Ishikawa (cell line): ENCODE data around the gene SLC26A8.

Experiments used
- CEBPB ChIP-seq: IDR thresholded peaks from 2 replicates; pipeline ENCODE4 v1.6.1; 2012
- CREB1 ChIP-seq: IDR thresholded peaks from 2 replicates; pipeline ENCODE4 v1.6.1; 2012; ENCODE audit warnings: low read depth
- EGR1 ChIP-seq: IDR thresholded peaks from 2 replicates; pipeline ENCODE4 v1.6.1; 2012
- EP300 ChIP-seq: IDR thresholded peaks from 2 replicates; pipeline ENCODE4 v1.6.1; 2012; ENCODE audit warnings: borderline replicate concordance
- FOXM1 ChIP-seq: IDR thresholded peaks from 2 replicates; pipeline ENCODE4 v1.6.1; 2012; ENCODE audit warnings: low read depth, borderline replicate concordance
- MAX ChIP-seq: IDR thresholded peaks from 2 replicates; pipeline ENCODE4 v1.6.1; 2012
- NFIC ChIP-seq: IDR thresholded peaks from 2 replicates; pipeline ENCODE4 v1.6.1; 2012
- RAD21 ChIP-seq: IDR thresholded peaks from 2 replicates; pipeline ENCODE4 v1.6.1; 2012; ENCODE audit warnings: low read depth
- REST ChIP-seq: IDR thresholded peaks from 2 replicates; pipeline ENCODE4 v1.6.1; 2012; ENCODE audit warnings: low read depth, mild to moderate bottlenecking
- TAF1 ChIP-seq: IDR thresholded peaks from 2 replicates; pipeline ENCODE4 v1.6.1; 2012; ENCODE audit warnings: low read depth, mild to moderate bottlenecking
- TCF12 ChIP-seq: IDR thresholded peaks from 2 replicates; pipeline ENCODE4 v1.6.1; 2012; ENCODE audit warnings: low read depth
- TEAD4 ChIP-seq: IDR thresholded peaks from 2 replicates; pipeline ENCODE4 v1.6.1; 2012
- USF1 ChIP-seq: IDR thresholded peaks from 2 replicates; pipeline ENCODE4 v1.6.1; 2012
- YY1 ChIP-seq: IDR thresholded peaks from 2 replicates; pipeline ENCODE4 v1.6.1; 2012; ENCODE audit warnings: low read depth
- ZBTB7A ChIP-seq: IDR thresholded peaks from 2 replicates; pipeline ENCODE4 v1.6.1; 2012; ENCODE audit warnings: low read depth

The SLC26A8 gene

GRCh38 chr6:35968821-35969220 lies 55.6 kb downstream of the SLC26A8 start:
- no peak for TF ChIP-seq FOXM1
- TF ChIP-seq MAX = no peak
- no peak for TF ChIP-seq TEAD4
- TF ChIP-seq USF1 = no peak
- TF ChIP-seq CEBPB = no peak
- no peak for TF ChIP-seq YY1
- TF ChIP-seq NFIC = no peak
- TF ChIP-seq TAF1 = no peak
- TF ChIP-seq EP300 = no peak
- TF ChIP-seq EGR1 = no peak
- no peak for TF ChIP-seq ZBTB7A
- no peak for TF ChIP-seq TCF12
- TF ChIP-seq CREB1 = no peak
- no peak for TF ChIP-seq RAD21
- no peak for TF ChIP-seq REST

GRCh38 chr6:35967076-35967774 lies 57.2 kb downstream of the SLC26A8 start:
- peak; percentile 30; the same call in 1 of the 2 replicates for TF ChIP-seq EP300
- no peak for TF ChIP-seq TEAD4

GRCh38 chr6:35962779-35963560 lies 61.5 kb downstream of the SLC26A8 start:
- no peak for TF ChIP-seq ZBTB7A
- TF ChIP-seq FOXM1 = no peak
- no peak for TF ChIP-seq CEBPB
- no peak for TF ChIP-seq TAF1
- no peak for TF ChIP-seq USF1
- TF ChIP-seq YY1 = no peak

GRCh38 chr6:35960187-35960586 lies 64.3 kb downstream of the SLC26A8 start:
- TF ChIP-seq EGR1 (no peak), TCF12 (no peak), FOXM1 (no peak), CREB1 (no peak), TEAD4 (no peak), YY1 (no peak), REST (no peak), NFIC (no peak), ZBTB7A (no peak), CEBPB (no peak), TAF1 (no peak), MAX (no peak), USF1 (no peak), RAD21 (no peak), EP300 (no peak)

- TF ChIP-seq REST (no peak), NFIC (no peak), RAD21 (peak; percentile 61), ZBTB7A (no peak)
Observed at GRCh38 chr6:35955970-35956369, 68.5 kb downstream of the SLC26A8 start.
